Erythroblast (primary cell): ENCODE measurements around the gene ZNF516.

Source experiments
- GATA1 ChIP-seq: IDR thresholded peaks from 2 replicates; pipeline ENCODE4 v1.6.1; 2011; ENCODE audit warnings: low read depth, mild to moderate bottlenecking, control low read depth, low read length, moderate library complexity
- POLR2A ChIP-seq: IDR thresholded peaks from 2 replicates; pipeline ENCODE4 v1.6.1; 2011; ENCODE audit warnings: mild to moderate bottlenecking, low read length

GRCh38 chr18:76428396-76429261 is 66.4 kb downstream of the ZNF516 start:
- TF ChIP-seq POLR2A: no peak
- TF ChIP-seq GATA1: no peak
